Lower leg skin (tissue), 4 donors: ENCODE results near the gene DMP1. TPM values are rescaled to one million over a fixed set of nuclear protein-coding genes. Genes with fewer than 3 reads are reported as not detected.

Experiments used
- DNase-seq, 2 donors: peaks; one replicate each; pipeline ENCODE4 v3.0.0-alpha.2; 2019; ENCODE audit warnings: low spot score in 2 of 2
- H3K4me3 ChIP-seq: fragments of 200-600 bp; sonication (generic); 2 replicates; pipeline ENCODE4 v1.5.1; 2017; ENCODE audit warnings: mild to moderate bottlenecking, low read depth; ENCODE audit not compliant: poor library complexity, severe bottlenecking
- POLR2A ChIP-seq, 2 donors: fragments of 450-650 bp; IDR thresholded peaks; one replicate each; pipeline ENCODE4 v1.6.1; 2016 to 2017; ENCODE audit warnings: antibody characterized with exemption in 2 of 2, mild to moderate bottlenecking in 1 of 2, moderate library complexity in 1 of 2
- WGBS, 2 donors: methylation state at CpG; one replicate each; pipeline ENCODE4 v1.1.5; 2018; 5-methylcytosine and 5-hydroxymethylcytosine counted together
- intact Hi-C: fragments of 100-400 bp; cut with DNase I; formaldehyde crosslinking; loops from one replicate; pipeline ENCODE4 v1.15.0; 2023; ENCODE audit warnings: low total_unique reads
- total RNA-seq, 4 donors: library from RNA; depleted of rRNA; stranded (reverse); fragments of >200 nt; gene quantifications; one replicate each; pipeline ENCODE4 v1.1.0, GENCODE V29; 2016
- TF ChIP-seq, protein P1 (sequence below), 3 donors: fragments of 450-650 bp; IDR thresholded peaks; one replicate each; pipeline ENCODE4 v1.5.1; 2016; ENCODE audit warnings: antibody characterized with exemption in 3 of 3, mild to moderate bottlenecking in 3 of 3, moderate library complexity in 2 of 3

DMP1 gene
- total RNA-seq, 4 donors from 2014 or later = not detected

DNA sequence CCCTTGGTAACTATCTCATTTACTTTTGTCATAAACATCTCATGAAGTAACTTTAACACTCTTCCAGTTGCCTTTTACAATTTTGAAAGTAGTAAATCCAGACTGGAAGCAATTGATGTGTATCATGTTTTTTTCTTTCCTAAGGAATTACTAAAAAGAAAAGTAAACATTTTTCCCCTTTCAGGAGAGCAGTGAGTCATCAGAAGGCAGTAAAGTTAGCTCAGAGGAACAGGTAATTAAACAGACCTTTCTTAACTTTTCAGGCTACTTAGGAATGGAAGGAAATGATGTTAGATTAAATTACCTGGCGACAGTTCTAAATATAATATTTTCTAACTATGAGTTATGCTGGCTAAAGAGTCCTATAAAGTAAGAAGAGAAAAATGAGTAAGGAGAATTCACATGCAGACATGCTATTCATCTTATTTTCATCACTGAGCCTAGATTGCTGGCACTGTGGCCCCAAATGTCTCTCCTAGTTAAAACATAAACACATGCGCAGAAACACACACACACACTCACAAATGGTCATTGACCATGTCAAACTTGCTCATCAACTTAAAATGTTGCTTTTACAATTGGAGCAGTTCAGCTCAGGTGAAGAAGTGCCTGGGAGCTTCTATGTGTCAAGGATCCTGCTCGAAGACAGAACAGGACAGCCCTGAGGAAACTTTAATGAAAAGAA lies 9.3 kb downstream of the DMP1 start:
- WGBS, 2 donors = 48 to 53% methylated on average over 3 of the region's 3 CpGs
- no peak for DNase-seq
- TF ChIP-seq POLR2A (IDR thresholded peaks at IDR 0.05) = no peak
- TF ChIP-seq, protein P1, sequence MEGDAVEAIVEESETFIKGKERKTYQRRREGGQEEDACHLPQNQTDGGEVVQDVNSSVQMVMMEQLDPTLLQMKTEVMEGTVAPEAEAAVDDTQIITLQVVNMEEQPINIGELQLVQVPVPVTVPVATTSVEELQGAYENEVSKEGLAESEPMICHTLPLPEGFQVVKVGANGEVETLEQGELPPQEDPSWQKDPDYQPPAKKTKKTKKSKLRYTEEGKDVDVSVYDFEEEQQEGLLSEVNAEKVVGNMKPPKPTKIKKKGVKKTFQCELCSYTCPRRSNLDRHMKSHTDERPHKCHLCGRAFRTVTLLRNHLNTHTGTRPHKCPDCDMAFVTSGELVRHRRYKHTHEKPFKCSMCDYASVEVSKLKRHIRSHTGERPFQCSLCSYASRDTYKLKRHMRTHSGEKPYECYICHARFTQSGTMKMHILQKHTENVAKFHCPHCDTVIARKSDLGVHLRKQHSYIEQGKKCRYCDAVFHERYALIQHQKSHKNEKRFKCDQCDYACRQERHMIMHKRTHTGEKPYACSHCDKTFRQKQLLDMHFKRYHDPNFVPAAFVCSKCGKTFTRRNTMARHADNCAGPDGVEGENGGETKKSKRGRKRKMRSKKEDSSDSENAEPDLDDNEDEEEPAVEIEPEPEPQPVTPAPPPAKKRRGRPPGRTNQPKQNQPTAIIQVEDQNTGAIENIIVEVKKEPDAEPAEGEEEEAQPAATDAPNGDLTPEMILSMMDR (IDR thresholded peaks at IDR 0.05) = no peak

DNA sequence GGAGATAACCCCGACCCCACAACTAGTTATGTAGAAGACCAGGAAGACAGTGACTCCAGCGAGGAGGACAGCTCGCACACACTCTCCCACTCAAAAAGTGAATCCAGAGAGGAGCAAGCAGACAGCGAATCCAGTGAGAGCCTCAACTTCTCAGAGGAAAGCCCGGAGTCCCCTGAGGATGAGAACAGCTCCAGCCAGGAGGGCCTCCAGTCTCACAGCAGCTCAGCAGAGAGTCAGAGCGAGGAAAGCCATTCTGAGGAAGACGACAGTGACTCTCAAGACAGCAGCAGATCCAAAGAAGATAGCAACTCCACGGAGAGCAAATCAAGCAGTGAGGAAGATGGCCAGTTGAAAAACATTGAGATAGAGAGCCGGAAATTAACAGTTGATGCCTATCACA lies 12.8 kb downstream of the DMP1 start:
- intact Hi-C loops = no loop called here
- WGBS, 2 donors = 79 to 88% methylated on average over 9 of the region's 9 CpGs
- H3K4me3 ChIP-seq = no peak overlapping the region
- no peak for TF ChIP-seq POLR2A (IDR thresholded peaks at IDR 0.05)
- TF ChIP-seq, protein P1 (IDR thresholded peaks at IDR 0.05) = no peak
- DNase-seq = no peak

More for the DNA sequence above, 9.3 kb downstream of the DMP1 start:
- H3K4me3 ChIP-seq = no peak overlapping the region
- intact Hi-C loops = loop anchor here (5.0 kb wide), 1 partner anchor 1797 kb away; no protein-coding TSS in a partner anchor

DNA sequence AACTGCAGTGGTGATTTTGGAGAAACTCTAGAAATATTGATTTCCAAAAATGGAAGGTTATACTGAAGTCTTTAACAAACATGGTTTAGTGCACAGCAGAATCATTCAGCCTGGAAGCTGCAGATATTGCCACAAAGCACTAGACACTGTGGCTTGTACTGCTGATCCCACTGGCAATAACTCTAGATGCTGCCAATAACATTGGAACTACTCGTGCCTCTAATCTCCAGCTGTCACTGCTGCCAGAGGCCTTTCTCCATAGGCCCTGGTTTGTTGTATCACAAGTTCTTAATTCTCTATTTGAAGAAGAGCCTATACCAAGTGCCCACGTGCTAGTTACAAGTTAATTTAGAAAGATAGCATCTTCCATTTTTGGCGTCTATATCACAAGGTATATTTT lies 19.3 kb downstream of the DMP1 start:
- intact Hi-C loops = no loop called here
- DNase-seq = no peak
- 42 to 51% methylated on average over 3 of the region's 3 CpGs for WGBS, 2 donors
- TF ChIP-seq, protein P1 (IDR thresholded peaks at IDR 0.05) = no peak
- TF ChIP-seq POLR2A (IDR thresholded peaks at IDR 0.05) = no peak
- no peak overlapping the region for H3K4me3 ChIP-seq

DNA sequence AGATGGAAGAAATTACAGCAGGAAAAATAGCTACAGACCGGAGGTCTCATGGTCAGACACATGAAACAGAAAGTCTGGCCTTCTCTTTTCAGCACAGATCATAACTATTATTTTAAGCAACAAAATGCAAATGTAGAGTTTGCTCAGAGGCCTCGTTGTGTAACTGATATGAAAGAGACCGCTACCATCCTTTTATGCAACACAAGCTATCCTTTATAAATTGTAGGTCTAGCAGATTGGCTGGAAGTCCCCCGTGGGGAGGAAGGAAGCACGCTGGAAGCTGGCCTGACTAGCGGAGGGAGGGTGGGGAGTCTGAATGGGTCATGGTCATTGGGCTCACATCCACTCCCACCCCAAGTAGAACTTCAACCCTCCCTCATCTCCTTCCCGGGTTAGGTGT lies 27.7 kb downstream of the DMP1 start:
- 52 to 57% methylated on average over 7 of the region's 7 CpGs for WGBS, 2 donors
- TF ChIP-seq, protein P1 (IDR thresholded peaks at IDR 0.05) = no peak
- intact Hi-C loops = no loop called here
- no peak overlapping the region for H3K4me3 ChIP-seq
- DNase-seq = no peak

DNA sequence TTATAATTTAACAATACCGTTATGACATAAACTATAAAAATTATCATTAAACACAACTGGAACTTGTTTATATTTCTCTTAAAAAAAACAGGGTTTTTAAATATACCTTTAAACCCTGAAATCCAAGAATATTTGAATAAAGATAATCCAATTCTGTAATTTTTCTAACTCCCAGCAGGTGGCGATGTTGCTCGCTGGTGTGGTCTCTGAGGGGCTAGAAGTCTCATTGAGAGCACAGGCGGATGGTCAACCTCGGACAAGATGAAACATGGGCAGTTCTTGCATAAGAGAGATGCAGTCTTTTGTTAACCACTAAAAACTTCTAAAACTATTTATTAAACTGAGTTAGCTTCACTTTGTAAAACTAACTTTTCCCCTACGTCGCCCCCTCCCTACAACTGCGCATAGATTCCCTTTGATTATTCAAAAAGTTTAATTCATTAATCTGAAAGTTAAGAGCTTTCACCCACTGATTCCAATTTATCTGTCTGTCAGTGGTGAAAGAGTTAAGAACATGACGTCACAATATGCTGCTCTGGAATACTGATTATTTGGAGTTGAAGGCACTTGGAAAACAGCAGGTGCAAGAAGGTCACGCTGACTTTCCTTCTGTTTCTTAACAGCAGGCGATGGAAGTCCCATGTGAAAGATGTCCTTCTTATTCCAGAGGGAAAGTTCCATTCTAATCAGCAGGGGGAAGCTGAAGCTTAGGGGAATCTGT lies 29.5 kb downstream of the DMP1 start:
- no peak for TF ChIP-seq POLR2A (IDR thresholded peaks at IDR 0.05)
- TF ChIP-seq, protein P1 (IDR thresholded peaks at IDR 0.05) = no peak
- intact Hi-C loops = no loop called here
- no peak for DNase-seq
- whole genome bisulfite sequencing, 2 donors = 39 to 40% methylated on average over 11 of the region's 11 CpGs
- H3K4me3 ChIP-seq = no peak overlapping the region
